ENCODE data around the gene ESRRB.

The ESRRB gene

DNA sequence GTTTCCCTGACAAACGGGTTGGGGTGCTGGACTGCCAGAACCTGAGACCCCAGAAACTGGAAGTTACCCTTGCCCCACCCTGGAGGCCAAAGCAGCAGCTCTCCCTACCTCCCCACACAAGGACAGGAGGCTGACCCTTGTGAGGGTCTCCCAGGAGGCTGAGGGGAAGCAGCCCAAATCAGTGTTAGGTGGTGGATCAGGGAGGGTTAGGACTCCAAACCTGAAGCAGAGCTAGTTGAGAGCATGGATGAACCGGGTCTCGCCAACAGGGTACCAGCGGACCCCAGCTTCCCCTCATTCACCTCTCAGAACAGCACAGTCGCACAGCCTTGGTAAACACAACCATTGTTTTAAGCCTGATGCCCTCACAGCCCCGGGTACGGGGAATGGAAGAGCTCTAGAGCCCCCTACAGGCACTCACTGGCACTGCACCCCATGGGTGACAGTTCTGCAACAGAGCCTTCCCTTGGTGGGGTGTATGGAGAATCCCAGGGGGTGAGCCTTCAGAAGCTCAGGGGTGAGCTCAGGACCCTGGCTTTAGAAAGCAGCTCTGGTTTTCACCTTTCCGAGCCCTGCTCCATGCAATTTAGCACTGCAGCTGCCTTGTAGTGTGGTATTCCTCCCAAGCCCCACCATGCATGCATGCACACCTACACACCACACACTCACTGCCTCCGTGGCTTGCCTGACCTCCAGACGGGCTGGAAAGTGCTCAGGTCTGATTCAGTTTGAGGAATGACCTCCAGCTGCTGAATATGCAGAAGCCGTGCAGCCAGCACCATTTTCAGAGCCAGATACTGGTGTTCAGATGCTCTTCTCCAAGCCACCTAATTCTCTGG lies 11.2 kb downstream of the ESRRB start:
- peak; percentile 71 for DNase-seq (ENCODE audit: low read depth)
- no peak overlapping the region for H3K4me3 ChIP-seq (ENCODE audit: low read depth, low read length)
- TF ChIP-seq, protein P1, sequence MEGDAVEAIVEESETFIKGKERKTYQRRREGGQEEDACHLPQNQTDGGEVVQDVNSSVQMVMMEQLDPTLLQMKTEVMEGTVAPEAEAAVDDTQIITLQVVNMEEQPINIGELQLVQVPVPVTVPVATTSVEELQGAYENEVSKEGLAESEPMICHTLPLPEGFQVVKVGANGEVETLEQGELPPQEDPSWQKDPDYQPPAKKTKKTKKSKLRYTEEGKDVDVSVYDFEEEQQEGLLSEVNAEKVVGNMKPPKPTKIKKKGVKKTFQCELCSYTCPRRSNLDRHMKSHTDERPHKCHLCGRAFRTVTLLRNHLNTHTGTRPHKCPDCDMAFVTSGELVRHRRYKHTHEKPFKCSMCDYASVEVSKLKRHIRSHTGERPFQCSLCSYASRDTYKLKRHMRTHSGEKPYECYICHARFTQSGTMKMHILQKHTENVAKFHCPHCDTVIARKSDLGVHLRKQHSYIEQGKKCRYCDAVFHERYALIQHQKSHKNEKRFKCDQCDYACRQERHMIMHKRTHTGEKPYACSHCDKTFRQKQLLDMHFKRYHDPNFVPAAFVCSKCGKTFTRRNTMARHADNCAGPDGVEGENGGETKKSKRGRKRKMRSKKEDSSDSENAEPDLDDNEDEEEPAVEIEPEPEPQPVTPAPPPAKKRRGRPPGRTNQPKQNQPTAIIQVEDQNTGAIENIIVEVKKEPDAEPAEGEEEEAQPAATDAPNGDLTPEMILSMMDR (IDR thresholded peaks at IDR 0.05; ENCODE audit: insufficient read depth, low read depth, low read length, missing control alignments), result peak; percentile 100

DNA sequence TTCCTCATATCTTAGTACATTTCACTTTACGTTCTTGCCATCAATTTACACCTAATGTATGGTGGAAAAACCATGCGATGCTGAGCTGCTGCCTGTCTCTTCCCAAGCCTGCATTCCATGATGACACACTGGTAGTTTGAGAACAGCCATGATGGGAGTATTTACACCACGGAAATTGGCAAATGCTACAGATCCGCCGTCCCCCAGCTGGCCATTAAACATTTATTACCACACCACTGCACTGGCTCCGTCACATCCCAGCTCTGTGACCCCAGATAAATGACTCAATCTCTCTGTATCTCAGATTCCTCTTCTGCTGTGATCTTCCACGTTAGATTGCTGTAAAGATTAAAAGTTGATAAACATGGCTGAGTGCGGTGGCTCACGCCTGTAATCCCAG lies 13.9 kb downstream of the ESRRB start:
- DNase-seq (ENCODE audit: low read depth), result no peak
- H3K4me3 ChIP-seq (ENCODE audit: low read depth, low read length), result no peak overlapping the region
- TF ChIP-seq, protein P1 (IDR thresholded peaks at IDR 0.05; ENCODE audit: insufficient read depth, low read depth, low read length, missing control alignments), result no peak

DNA sequence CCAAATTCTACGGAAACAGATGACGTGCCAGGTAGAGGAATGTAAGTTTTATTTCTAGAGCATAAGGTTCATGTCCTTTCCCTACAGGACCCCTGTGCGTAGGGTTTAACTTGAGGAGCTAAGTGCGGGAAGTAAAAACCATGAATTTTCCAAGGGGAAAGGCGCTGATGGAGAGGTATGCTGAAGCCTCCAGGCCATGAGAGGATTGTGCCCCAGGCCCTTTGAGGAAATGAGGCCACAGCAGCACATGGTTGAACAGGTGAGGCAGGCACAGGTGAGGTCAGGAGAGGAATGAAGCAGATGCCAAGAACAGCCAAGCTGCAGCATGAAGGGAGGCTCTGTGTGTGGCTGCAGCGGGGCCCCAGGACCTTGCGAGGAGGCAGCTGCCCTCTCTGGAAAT lies 14.7 kb downstream of the ESRRB start:
- TF ChIP-seq, protein P1 (IDR thresholded peaks at IDR 0.05; ENCODE audit: insufficient read depth, low read depth, low read length, missing control alignments), result no peak
- no peak for DNase-seq (ENCODE audit: low read depth)
- no peak overlapping the region for H3K4me3 ChIP-seq (ENCODE audit: low read depth, low read length)

DNA sequence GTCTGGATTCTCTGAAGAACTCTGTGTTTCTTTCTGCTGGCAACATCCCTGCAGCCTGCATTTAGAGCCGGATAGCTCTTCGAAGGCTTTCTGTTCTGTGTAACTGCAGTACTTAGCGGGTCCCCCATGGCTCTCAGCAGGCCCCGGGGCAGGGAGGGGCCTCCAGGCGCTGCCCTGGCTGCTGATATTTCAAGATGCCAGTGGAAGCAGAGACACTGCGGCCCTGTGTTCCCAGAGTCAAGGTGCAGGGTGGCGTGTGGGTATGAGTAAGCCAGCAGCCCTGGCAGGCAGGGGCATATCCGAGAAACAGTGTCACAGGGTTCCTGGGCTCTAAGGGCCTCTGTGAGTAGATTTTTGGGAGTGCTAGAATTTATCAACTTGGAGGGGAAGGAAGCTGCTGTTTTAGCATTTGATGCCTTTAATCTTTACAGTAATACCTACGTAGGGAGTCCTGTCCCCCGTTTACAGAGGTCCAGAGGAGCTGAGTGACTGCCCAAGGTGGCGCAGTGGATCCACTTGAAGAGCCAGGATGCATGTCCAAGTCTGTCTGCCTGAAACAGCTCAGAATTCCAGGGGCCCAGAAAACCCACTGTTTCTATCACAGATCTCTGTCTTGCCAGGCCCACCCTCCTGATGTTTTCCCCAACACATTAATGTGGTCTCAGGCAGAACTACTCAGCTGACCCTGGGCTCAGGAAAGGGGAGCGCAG lies 16.2 kb downstream of the ESRRB start:
- no peak for DNase-seq (ENCODE audit: low read depth)
- TF ChIP-seq, protein P1 (IDR thresholded peaks at IDR 0.05; ENCODE audit: insufficient read depth, low read depth, low read length, missing control alignments), result no peak

DNA sequence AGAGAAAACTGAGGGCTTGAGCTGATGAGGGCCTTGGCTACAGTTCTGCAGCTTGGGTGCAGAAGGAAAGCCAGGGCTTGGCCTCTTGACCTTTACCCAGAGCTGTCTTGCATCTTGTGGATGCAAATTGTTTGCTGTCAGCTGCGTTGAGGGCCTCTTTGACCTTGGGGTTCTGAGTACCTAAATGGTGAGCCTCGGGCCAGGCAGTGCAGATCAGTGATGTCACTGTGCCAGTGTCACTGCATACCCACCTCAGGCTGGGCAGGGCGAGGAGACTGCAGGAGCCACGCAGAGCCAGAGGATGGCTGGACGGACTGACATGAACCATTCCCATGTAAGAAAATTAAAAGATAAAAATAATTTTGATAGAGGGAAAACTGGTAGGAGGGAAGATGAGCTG lies 18.6 kb downstream of the ESRRB start:
- DNase-seq (ENCODE audit: low read depth), result no peak

More for the DNA sequence above, 16.2 kb downstream of the ESRRB start:
- H3K4me3 ChIP-seq (ENCODE audit: low read depth, low read length), result no peak overlapping the region

DNA sequence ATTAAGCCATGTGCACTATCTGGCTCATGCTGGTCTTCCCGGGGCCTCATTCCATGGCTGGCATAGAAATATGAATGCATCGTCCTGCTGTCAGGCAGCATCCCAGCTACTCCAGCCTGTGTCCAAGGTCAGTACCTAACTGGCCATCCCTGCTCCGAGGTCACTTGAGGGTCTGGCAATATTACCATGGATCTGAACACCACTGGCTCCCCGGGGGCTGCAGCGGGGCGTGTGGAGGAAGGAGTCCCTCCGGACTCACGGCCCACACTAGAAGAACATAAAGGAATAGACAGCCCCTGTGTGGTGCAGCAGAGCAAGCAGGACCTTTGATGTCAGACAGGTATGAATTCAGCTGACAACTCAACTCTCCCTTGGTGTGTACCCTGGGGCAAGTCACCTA lies 19.2 kb downstream of the ESRRB start:
- no peak for DNase-seq (ENCODE audit: low read depth)
- no peak overlapping the region for H3K4me3 ChIP-seq (ENCODE audit: low read depth, low read length)
- TF ChIP-seq, protein P1 (IDR thresholded peaks at IDR 0.05; ENCODE audit: insufficient read depth, low read depth, low read length, missing control alignments), result no peak

More for the DNA sequence above, 18.6 kb downstream of the ESRRB start:
- TF ChIP-seq, protein P1 (IDR thresholded peaks at IDR 0.05; ENCODE audit: insufficient read depth, low read depth, low read length, missing control alignments), result no peak
- H3K4me3 ChIP-seq (ENCODE audit: low read depth, low read length), result no peak overlapping the region
